Panc1 (cell line): ENCODE results near the gene LRRC3B.

Source experiments
- POLR2AphosphoS5 ChIP-seq: IDR thresholded peaks from 2 replicates; pipeline ENCODE4 v1.6.1; 2012; ENCODE audit warnings: mild to moderate bottlenecking, low read depth, low read length, moderate library complexity
- TCF7L2 ChIP-seq: IDR thresholded peaks from 2 replicates; pipeline ENCODE4 v1.6.1; 2011; ENCODE audit warnings: mild to moderate bottlenecking, low read depth, low read length, inconsistent platforms
- TF ChIP-seq, protein P1 (sequence below): fragments of 450-650 bp; IDR thresholded peaks from 2 replicates; pipeline ENCODE4 v1.5.1; 2017; ENCODE audit warnings: mild to moderate bottlenecking
- TF ChIP-seq, protein P2 (sequence below), 2 experiments: IDR thresholded peaks; 2 replicates each; pipeline ENCODE4 v1.6.1; 2011 to 2012; ENCODE audit warnings: low read depth in 2 of 2, control low read depth in 1 of 2, low read length in 1 of 2, mild to moderate bottlenecking in 1 of 2, moderate library complexity in 1 of 2; ENCODE audit not compliant: insufficient read depth in 1 of 2

DNA sequence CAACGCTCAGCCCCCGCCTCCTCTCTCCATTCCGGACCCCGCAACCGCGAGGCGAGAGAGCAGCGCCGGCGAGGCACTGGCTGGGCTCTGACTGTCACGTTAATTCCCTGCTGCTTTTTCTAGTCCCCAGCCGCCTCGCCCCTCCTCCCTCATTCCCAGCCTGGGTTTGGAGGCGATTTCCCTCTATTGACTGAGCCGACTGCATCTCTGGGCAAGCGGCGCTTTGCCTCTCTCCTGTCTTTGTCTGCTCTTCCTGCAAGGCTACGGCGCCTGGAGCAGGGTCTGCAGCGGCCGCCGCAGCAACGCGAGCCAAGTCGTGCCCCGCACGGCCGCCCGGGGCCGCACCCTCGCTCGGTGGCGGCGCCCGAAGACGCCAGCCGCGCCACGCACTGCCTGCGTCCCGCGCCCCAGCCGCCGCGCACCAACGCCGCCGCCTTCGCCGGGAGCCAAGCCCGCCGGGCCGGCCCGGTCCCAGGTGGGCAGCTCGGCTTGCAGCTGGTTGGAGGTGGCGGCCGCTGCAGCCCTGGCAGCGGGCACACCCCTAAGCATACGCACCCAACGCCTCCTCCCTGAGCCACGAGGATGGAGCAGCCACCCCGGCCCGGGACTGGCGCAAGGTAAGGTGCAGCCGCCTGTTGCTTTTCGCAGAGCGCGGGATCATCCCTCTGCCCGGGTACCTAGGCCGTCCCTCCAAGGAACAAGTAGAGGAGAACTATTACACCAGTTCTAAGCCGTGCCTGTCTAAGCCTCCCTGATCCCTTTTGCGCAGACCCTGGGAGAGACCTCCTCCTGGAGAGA lies at the start of gene LRRC3B:
- TF ChIP-seq, protein P1, sequence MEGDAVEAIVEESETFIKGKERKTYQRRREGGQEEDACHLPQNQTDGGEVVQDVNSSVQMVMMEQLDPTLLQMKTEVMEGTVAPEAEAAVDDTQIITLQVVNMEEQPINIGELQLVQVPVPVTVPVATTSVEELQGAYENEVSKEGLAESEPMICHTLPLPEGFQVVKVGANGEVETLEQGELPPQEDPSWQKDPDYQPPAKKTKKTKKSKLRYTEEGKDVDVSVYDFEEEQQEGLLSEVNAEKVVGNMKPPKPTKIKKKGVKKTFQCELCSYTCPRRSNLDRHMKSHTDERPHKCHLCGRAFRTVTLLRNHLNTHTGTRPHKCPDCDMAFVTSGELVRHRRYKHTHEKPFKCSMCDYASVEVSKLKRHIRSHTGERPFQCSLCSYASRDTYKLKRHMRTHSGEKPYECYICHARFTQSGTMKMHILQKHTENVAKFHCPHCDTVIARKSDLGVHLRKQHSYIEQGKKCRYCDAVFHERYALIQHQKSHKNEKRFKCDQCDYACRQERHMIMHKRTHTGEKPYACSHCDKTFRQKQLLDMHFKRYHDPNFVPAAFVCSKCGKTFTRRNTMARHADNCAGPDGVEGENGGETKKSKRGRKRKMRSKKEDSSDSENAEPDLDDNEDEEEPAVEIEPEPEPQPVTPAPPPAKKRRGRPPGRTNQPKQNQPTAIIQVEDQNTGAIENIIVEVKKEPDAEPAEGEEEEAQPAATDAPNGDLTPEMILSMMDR: no peak
- TF ChIP-seq POLR2AphosphoS5 (no peak), TCF7L2 (no peak)
- TF ChIP-seq, protein P2, sequence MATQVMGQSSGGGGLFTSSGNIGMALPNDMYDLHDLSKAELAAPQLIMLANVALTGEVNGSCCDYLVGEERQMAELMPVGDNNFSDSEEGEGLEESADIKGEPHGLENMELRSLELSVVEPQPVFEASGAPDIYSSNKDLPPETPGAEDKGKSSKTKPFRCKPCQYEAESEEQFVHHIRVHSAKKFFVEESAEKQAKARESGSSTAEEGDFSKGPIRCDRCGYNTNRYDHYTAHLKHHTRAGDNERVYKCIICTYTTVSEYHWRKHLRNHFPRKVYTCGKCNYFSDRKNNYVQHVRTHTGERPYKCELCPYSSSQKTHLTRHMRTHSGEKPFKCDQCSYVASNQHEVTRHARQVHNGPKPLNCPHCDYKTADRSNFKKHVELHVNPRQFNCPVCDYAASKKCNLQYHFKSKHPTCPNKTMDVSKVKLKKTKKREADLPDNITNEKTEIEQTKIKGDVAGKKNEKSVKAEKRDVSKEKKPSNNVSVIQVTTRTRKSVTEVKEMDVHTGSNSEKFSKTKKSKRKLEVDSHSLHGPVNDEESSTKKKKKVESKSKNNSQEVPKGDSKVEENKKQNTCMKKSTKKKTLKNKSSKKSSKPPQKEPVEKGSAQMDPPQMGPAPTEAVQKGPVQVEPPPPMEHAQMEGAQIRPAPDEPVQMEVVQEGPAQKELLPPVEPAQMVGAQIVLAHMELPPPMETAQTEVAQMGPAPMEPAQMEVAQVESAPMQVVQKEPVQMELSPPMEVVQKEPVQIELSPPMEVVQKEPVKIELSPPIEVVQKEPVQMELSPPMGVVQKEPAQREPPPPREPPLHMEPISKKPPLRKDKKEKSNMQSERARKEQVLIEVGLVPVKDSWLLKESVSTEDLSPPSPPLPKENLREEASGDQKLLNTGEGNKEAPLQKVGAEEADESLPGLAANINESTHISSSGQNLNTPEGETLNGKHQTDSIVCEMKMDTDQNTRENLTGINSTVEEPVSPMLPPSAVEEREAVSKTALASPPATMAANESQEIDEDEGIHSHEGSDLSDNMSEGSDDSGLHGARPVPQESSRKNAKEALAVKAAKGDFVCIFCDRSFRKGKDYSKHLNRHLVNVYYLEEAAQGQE (IDR thresholded peaks at IDR 0.05; ENCODE audit: insufficient read depth in 1 of 2, low read depth in 2 of 2, low read length in 1 of 2): no peak
